ENCODE data around the gene SLC24A3. TPM values are rescaled to one million over a fixed set of nuclear protein-coding genes. Genes with fewer than 3 reads are reported as not detected.

Gene SLC24A3
- total RNA-seq, 1 experiment from 2014 or later: not detected

GRCh38 chr20:19404826-19405225, 192.4 kb downstream of the SLC24A3 start:
- in situ Hi-C loops (cut with HindIII; ENCODE audit: low pct_unique_long_range_greater_than_20kb, low sequenced_read_pairs) (no loop called here), intact Hi-C loops (cut with micrococcal nuclease; ENCODE audit: unreplicated experiment) (no loop called here)
- Histone ChIP-seq H3K36me3 (ENCODE audit: control insufficient read depth, insufficient read depth, low read length) (no peaks in the 10 kb centered on the region), H3K4me1 (ENCODE audit: control insufficient read depth, insufficient read depth, low read length) (no peaks in the 10 kb centered on the region), H3K9me3 (ENCODE audit: control insufficient read depth, insufficient read depth, low read depth, low read length) (no peaks in the 10 kb centered on the region), H3K27me3 (ENCODE audit: control insufficient read depth, insufficient read depth, low read length) (peaks cover 7% of the 10 kb centered on the region; the same call in 1 of the 2 replicates), H3K27ac (ENCODE audit: low read length) (no peak overlapping the region), H3K4me3 (ENCODE audit: low read depth in 2 of 2, low read length in 2 of 2) (no peak overlapping the region)
- no peak for ATAC-seq
- no peak for DNase-seq (ENCODE audit: low read depth, low spot score)
- TF ChIP-seq TCF7L2 (IDR thresholded peaks at IDR 0.05; ENCODE audit: low read depth, low read length): no peak
- CTCF ChIA-PET: no interaction called here
- BruUV-seq (replicated peaks): no TSS peak
- POLR2A ChIA-PET: no interaction called here

- ChIA-PET POLR2A (no interaction called here), CTCF (no interaction called here)
- intact Hi-C loops (cut with micrococcal nuclease; ENCODE audit: unreplicated experiment): no loop called here
- no peak overlapping the region for H3K27ac ChIP-seq (ENCODE audit: low read length)
- DNase-seq (ENCODE audit: low read depth, low spot score) (no peak), ATAC-seq (no peak)
- H3K4me1 ChIP-seq (ENCODE audit: control insufficient read depth, insufficient read depth, low read length): no peaks in the 10 kb centered on the region
- TF ChIP-seq POLR2AphosphoS5 (IDR thresholded peaks at IDR 0.05; ENCODE audit: low read depth, low read length): no peak
- TF ChIP-seq CTCF (IDR thresholded peaks at IDR 0.05): no peak
- TF ChIP-seq TCF7L2 (IDR thresholded peaks at IDR 0.05; ENCODE audit: low read depth, low read length): no peak
- TF ChIP-seq REST (IDR thresholded peaks at IDR 0.05; ENCODE audit: insufficient read depth in 1 of 2, low read depth in 2 of 2, low read length in 1 of 2): no peak
- TF ChIP-seq SIN3A (IDR thresholded peaks at IDR 0.05; ENCODE audit: borderline replicate concordance, insufficient read depth, low read depth, low read length): no peak
- no TSS peak for BruUV-seq (replicated peaks)
- in situ Hi-C loops (cut with HindIII; ENCODE audit: low pct_unique_long_range_greater_than_20kb, low sequenced_read_pairs): no loop called here
- H3K27me3 ChIP-seq (ENCODE audit: control insufficient read depth, insufficient read depth, low read length): peaks cover 7% of the 10 kb centered on the region; the same call in 1 of the 2 replicates
- H3K9me3 ChIP-seq (ENCODE audit: control insufficient read depth, insufficient read depth, low read depth, low read length): no peaks in the 10 kb centered on the region
- no peak overlapping the region for H3K4me3 ChIP-seq (ENCODE audit: low read depth in 2 of 2, low read length in 2 of 2)
- H3K36me3 ChIP-seq (ENCODE audit: control insufficient read depth, insufficient read depth, low read length): no peaks in the 10 kb centered on the region
Observed at GRCh38 chr20:19405958-19406357, 193.5 kb downstream of the SLC24A3 start.

GRCh38 chr20:19406381-19406780, 193.9 kb downstream of the SLC24A3 start:
- TF ChIP-seq REST (IDR thresholded peaks at IDR 0.05; ENCODE audit: insufficient read depth in 1 of 2, low read depth in 2 of 2, low read length in 1 of 2): no peak
- no peak for TF ChIP-seq SIN3A (IDR thresholded peaks at IDR 0.05; ENCODE audit: borderline replicate concordance, insufficient read depth, low read depth, low read length)
- TF ChIP-seq CTCF (IDR thresholded peaks at IDR 0.05): no peak
- TF ChIP-seq POLR2AphosphoS5 (IDR thresholded peaks at IDR 0.05; ENCODE audit: low read depth, low read length): no peak
- no peak for TF ChIP-seq TCF7L2 (IDR thresholded peaks at IDR 0.05; ENCODE audit: low read depth, low read length)
- in situ Hi-C loops (cut with HindIII; ENCODE audit: low pct_unique_long_range_greater_than_20kb, low sequenced_read_pairs) (no loop called here), intact Hi-C loops (cut with micrococcal nuclease; ENCODE audit: unreplicated experiment) (no loop called here)
- Histone ChIP-seq H3K9me3 (ENCODE audit: control insufficient read depth, insufficient read depth, low read depth, low read length) (no peaks in the 10 kb centered on the region), H3K27me3 (ENCODE audit: control insufficient read depth, insufficient read depth, low read length) (peaks cover 7% of the 10 kb centered on the region; the same call in 1 of the 2 replicates), H3K4me1 (ENCODE audit: control insufficient read depth, insufficient read depth, low read length) (no peaks in the 10 kb centered on the region), H3K4me3 (ENCODE audit: low read depth in 2 of 2, low read length in 2 of 2) (no peak overlapping the region), H3K27ac (ENCODE audit: low read length) (no peak overlapping the region), H3K36me3 (ENCODE audit: control insufficient read depth, insufficient read depth, low read length) (no peaks in the 10 kb centered on the region)
- BruUV-seq (replicated peaks): no TSS peak
- ATAC-seq (no peak), DNase-seq (ENCODE audit: low read depth, low spot score) (no peak)
- POLR2A ChIA-PET: no interaction called here
- CTCF ChIA-PET: no interaction called here

All from Panc1 (cell line).